ENCODE measurements around the gene LIF.

Gene LIF

DNA sequence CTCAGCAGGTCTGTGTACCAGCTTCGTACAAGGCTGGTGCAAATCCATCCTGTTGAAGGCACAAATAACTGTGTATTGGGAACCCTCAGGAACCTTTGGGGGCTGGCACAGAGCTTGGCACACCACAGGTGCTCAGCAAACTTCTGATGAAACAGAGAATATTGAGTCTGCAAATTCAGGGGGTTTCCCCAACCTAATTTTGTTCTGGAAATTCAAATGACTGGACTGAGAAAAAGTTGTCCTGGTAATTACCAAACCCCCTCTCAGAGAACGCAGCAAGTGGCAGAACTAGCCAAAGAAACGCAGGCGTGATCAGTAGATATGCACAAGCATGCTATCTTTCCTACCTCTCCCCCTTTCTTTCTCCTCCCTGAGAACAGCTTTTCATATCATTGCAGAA, 47.6 kb downstream of the LIF start:
- TF ChIP-seq POLR2A (IDR thresholded peaks at IDR 0.05; ENCODE audit: low read depth, low read length) = no peak
- FAIRE-seq (no peak), DNase-seq (ENCODE audit: insufficient read length, low spot score) (no peak)

DNA sequence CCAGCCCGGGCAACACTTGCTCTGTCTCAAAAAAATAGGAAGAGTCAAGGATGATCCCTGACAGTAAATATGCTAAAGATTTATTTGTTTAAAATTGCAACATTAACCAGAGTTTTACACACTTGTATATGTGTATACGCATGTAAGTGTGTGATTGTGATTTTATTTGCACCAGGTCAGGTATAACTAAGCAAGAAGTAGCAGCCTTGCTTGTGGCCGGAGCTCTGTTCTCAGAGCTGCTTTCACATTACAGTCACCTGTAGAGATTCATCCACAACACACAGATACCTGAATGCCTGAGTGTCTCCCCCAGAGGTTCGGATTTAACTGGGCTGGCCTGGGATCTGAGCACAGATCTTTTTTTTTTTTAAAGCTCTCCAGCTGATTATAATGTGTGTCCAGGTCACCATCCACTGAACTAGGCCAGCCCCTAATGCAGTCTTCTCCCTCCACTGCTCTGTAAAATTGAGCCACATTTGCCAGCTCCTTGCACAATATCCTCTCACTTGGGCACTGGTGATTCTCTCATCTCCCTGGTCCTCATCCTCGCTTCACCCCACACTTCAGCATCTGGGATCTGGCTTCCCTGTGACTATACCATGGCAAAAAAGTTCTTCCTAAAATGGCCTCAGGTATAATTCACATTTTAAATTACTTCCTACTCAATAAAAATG, 48.3 kb downstream of the LIF start:
- no peak for DNase-seq (ENCODE audit: insufficient read length, low spot score)
- no peak for FAIRE-seq
- no peak for TF ChIP-seq POLR2A (IDR thresholded peaks at IDR 0.05; ENCODE audit: low read depth, low read length)

DNA sequence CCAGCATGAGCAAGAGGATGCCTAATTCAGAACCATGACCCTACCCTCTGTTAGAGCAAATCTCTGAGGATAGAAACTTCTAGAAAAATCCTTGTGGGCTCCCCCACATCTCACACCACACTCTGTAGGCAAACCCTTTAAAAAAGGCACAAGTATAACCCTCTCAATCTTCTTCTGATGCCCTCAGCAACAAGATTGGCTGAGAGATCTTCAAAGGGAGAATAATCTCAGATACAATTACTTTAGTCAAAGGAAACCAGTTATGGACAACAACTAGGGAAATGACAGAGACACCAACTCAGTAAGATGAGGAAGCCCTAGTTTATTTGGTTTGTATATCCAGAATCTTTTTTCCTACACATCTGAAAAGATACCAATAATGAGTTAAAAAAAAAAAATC, 49.2 kb downstream of the LIF start:
- no peak for DNase-seq (ENCODE audit: insufficient read length, low spot score)
- TF ChIP-seq POLR2A (IDR thresholded peaks at IDR 0.05; ENCODE audit: low read depth, low read length) = no peak
- FAIRE-seq = no peak

DNA sequence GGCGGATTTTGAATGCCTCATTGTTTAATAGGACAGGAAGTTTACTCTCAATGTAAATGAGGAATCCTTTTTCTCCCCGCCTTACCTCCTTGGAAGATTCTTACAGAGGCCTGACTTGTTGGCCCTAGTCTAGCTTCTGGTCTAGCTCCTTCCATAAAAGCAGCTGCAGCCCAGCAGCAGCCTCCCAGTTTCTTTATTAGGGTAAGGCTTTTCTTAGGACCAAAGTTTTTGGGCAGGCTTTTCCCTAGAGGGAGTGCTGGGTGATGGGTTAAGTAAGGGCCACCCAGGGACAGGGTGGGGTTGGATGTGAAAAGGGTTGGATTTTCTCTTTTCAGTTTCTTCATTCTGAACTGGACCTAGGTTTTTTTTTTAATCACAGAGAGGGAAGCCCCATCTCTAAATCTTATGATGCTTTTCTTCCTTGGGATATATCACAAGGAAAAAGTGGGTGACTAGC, 49.7 kb downstream of the LIF start:
- DNase-seq (ENCODE audit: insufficient read length, low spot score) (no peak), FAIRE-seq (no peak)
- TF ChIP-seq POLR2A (IDR thresholded peaks at IDR 0.05; ENCODE audit: low read depth, low read length) = no peak

DNA sequence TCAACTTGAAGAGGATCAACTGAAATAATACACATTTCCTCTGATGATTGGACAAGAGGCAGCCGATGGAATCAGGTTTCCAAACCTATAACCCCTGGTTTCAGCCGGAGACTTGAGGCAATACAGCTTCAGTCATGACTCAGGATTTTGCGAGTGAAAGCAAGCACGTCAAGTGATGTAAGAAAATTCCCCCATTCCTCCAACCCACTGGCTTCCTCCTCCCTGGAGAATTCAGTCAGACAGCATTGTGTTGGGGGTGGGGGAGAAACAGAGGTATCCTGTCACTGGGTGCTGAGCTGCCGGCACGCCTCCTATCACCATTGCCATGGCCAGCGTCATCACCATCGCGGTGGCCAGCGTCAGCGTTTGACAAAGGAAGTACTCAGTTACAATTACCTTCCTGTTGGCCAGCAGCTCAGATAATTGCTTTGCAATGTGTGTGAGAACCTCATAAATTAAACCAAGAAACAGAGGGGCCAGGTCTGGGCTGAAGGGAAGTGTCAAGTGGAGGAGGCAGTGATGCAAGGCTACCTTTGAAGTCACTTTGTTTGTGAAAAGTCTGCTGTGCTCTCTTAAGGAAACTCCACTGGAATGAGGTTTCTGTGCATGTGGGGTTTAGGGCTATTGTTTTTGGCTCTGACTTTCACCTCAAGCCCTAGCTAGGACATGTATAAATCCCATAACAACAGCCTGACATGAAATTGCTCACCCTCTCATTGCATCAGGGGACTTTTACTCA, 50.2 kb downstream of the LIF start:
- peak; percentile 37 for DNase-seq (ENCODE audit: insufficient read length, low spot score)
- TF ChIP-seq POLR2A (IDR thresholded peaks at IDR 0.05; ENCODE audit: low read depth, low read length) = no peak
- FAIRE-seq = peak; percentile 96

DNA sequence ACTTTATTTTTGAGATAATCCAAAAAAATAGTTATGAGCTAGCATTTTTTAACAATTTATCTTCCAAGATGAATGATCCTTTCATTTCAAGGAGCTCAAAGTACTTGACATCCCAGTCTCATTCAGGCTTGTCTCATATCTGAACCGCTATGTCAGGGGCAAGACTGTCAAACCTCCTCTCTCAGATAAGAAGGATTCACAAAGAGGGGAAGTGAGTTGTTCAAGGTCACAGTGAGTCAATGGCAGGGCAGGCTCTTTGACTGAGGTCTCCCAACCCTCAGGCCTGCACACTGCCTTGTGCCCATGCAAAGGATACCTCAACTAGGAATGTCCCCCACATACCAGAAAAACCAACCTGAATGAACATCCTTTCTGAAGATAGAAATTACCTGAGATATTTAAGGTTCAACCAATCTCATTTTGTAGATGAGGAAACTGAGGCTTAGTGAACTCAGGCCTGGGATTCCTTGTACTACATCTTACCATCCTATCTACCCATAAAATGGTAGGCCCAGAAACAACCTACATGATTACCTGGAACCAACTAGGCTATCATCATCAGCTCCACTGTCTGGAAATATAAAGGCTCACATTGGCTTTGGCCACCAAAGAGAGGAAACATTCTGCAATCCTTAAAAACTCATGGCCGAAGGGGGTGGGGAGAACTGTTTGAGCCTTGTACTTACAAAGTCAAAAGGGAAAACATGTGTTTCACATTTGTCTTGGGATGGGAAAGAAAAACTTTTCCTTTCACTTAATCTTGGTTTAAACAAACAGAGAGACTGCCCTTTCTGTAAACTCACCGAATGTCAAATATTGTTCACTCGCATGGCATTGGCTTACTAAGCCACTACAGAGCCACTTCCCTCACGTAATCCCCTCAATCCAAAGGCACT, 51.1 kb downstream of the LIF start:
- no peak for FAIRE-seq
- no peak for DNase-seq (ENCODE audit: insufficient read length, low spot score)
- no peak for TF ChIP-seq POLR2A (IDR thresholded peaks at IDR 0.05; ENCODE audit: low read depth, low read length)

DNA sequence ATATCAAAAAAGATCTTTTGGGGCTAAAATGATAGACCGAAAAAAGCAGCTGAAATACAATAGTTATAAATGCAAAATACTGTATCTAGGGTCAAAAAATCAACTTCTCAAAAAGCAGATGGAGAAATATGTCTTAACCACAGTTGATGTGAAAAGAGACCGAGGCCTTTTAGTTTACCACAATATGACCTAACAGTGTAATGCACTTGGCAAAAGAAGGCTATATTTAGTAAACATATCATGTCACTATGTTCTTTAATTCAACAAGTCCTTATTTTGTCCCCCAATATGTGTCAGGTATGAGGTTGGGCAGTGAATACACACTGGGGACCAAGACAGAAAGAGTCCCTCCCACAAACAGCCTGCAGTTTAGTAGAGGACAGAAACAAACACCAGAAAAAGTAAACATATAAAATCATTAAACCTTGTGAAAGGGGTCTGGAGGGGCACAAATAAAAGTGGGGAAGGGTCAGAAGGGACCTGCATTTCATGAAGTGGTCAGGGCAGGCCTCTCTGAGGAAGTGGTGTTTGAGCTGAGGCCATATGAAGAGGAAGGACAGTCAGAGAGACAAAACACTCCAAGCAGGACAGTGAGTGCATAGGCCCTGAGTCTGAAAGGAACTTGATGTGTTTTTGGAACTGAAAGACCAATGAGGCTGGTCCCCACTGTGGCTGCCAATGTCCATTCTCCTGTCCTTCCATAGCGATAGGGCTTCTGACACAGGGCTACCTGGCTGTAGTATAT, 53.4 kb downstream of the LIF start:
- FAIRE-seq (no peak), DNase-seq (ENCODE audit: insufficient read length, low spot score) (no peak)
- TF ChIP-seq POLR2A (IDR thresholded peaks at IDR 0.05; ENCODE audit: low read depth, low read length) = no peak

DNA sequence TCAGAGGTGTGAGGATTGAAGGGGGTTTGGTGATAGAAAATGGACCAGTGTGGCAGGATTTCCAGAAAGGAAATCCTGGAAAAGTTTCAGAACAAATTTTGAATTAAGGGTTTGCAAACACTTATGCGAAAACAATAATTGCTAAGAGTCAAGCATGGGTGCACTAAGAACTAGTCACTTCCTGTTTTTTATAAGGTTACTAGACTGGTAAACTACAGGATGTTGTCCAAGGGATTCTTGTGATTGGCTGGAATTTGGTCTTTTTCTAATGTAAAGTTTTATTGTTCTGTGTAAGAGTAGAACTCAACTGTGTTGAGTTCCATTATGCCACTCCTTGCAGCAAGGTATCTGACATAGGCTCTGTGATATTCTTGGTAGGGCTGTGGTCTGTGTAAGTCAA, 54.1 kb downstream of the LIF start:
- FAIRE-seq = no peak

DNA sequence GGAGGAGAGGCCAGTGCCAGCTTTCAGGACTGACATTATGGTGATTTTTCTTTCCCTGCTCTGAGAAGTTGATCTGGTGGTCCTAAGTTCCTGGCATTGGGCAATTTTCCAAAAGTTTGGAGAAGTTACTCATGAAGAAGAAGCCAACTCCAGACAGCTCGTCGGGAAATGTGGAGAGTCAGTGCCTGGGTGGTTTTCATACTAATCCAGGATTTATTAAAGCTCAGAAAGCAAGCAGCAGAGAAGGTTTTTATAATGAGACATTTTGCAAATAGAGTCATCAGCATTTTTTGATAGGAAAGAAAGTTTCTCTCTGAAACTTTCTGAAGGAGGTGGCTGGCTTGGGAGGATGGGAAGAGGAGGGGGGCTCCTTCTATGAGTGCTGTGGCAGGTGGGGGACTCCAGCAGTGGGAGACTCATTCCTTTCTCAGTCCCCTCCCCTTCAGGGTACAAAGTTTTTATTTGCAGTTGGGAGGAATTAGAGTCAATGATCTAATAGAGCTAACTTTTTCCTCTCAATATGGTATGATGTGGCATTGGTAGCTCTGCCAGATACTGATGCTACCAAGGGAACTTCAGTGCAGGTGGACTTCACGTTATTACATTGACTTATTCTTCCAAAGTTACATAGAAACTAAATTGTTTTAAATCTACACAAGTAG, 55.4 kb downstream of the LIF start:
- FAIRE-seq (no peak), DNase-seq (ENCODE audit: insufficient read length, low spot score) (no peak)
- TF ChIP-seq POLR2A (IDR thresholded peaks at IDR 0.05; ENCODE audit: low read depth, low read length) = no peak

More for the DNA sequence above, 54.1 kb downstream of the LIF start:
- no peak for DNase-seq (ENCODE audit: insufficient read length, low spot score)
- no peak for TF ChIP-seq POLR2A (IDR thresholded peaks at IDR 0.05; ENCODE audit: low read depth, low read length)

DNA sequence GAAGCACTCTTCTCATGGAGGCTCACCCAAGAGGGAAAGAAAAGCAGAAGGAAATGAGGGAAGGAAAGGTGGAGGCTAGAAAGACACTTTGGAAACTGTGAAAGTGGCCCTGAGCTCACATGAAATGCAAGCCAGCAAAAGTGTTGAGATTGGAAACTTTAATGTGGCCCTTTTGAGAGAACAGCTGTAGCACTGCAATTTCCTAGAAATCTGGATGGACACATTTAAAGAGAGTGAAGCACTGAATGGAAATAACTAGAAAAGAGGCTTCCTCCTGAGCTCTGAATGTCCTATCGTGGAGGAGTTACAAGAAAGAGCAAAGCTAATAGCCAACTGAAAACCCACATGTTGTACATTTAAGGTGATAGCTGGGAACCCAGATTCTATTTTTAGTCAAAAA, 56.0 kb downstream of the LIF start:
- no peak for FAIRE-seq
- TF ChIP-seq POLR2A (IDR thresholded peaks at IDR 0.05; ENCODE audit: low read depth, low read length) = no peak
- DNase-seq (ENCODE audit: insufficient read length, low spot score) = no peak
